GM12865 (cell line): ENCODE results near the gene CCR9.

Experiments used
- DNase-seq: peaks from one replicate; pipeline ENCODE4 v3.0.0; 2010; ENCODE audit warnings: low read depth
- H3K4me3 ChIP-seq: 2 replicates; pipeline ENCODE4 v1.5.1; 2011; ENCODE audit warnings: mild to moderate bottlenecking, low read depth, low read length, control low read depth
- TF ChIP-seq, protein P1 (sequence below): IDR thresholded peaks from 2 replicates; pipeline ENCODE4 v1.5.1; 2011; ENCODE audit warnings: low read length, control low read depth, low read depth, inconsistent platforms; ENCODE audit not compliant: insufficient read depth; ENCODE audit errors: missing control alignments

CCR9 gene

DNA sequence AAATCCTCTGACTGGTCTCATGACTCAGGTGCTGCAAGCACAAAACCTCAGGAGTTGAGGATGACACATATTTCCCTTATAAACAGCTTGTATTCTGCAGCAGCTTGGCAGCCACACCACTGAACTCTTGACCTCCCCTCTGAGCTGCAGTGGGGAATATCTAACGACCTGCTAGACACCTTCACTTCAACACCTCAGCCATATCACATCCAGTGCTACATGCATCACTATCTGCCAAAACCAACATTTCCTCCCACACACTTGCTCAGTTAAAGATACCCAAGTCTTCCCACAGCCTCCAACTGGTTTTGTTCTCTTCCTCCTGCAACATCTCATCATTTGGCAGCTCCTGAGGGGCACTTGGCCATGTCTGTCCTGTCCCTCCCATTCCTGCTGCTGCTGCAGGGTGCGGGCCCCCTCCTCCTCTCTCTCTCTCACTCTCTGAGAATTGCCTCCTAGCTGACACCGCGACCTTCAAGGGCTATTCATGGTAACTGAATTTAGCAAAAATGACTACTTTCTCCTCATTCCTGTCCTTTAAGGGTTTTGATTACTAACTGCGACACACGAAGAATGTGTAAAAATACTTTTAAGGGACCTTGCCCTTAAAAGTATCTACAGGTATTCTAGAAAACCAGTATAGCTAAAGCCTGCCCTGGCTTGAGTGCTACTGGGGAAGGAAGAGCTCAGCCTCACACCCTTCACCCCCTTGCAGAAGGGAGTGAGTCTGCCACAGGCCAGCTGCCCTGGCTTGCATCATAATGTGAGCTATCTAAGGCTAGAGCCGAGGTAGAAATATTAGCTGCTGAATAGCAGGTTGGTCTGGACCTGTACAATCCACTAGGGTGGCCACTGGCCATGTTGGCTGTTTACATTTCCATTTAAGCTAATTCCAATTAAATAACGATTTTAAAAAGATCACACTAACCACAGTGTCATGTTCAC lies 5.0 kb upstream of the CCR9 start:
- TF ChIP-seq, protein P1, sequence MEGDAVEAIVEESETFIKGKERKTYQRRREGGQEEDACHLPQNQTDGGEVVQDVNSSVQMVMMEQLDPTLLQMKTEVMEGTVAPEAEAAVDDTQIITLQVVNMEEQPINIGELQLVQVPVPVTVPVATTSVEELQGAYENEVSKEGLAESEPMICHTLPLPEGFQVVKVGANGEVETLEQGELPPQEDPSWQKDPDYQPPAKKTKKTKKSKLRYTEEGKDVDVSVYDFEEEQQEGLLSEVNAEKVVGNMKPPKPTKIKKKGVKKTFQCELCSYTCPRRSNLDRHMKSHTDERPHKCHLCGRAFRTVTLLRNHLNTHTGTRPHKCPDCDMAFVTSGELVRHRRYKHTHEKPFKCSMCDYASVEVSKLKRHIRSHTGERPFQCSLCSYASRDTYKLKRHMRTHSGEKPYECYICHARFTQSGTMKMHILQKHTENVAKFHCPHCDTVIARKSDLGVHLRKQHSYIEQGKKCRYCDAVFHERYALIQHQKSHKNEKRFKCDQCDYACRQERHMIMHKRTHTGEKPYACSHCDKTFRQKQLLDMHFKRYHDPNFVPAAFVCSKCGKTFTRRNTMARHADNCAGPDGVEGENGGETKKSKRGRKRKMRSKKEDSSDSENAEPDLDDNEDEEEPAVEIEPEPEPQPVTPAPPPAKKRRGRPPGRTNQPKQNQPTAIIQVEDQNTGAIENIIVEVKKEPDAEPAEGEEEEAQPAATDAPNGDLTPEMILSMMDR = no peak
- no peak overlapping the region for H3K4me3 ChIP-seq
- DNase-seq = peak; percentile 78

DNA sequence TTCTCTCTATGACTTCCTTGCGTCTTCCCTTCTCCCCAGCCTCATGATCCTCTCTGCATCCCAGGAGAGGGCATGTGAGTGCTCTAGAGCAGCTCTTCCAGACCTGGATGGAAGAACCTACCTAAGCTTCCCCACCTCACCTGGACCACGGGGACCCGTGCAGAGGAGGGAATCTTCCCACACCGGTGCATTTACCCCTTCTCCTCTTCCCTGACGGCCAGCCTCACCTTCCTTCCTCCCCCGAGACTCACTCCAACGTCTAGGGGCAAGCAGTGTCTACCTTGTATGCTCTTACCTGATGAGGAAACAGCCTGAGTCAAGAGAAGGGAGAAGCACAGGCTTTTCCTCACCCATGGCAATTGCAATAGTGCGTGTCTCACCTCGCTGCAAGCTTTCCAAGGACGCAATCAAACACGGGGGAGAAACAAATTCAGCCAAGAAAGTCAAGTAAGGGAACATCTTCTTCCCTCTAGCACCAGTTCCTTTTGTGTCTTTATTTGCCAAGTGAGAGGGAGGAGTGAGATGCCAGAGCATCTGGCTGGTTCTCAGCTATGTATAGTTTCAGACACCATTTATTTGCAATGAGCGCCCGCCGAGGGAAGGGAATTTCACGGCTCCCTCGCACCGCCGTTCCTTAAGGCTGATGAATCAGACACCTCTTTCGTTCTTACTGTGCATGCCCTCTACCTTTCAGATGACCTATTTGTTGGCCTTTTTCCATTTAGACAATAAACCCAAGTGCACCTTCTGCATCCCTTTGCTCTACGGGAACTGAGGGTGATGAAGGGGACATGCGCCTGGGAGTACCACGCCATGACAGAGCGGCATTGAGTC lies 1.8 kb upstream of the CCR9 start:
- H3K4me3 ChIP-seq = no peak overlapping the region
- TF ChIP-seq, protein P1 = no peak
- DNase-seq = peak; percentile 73

DNA sequence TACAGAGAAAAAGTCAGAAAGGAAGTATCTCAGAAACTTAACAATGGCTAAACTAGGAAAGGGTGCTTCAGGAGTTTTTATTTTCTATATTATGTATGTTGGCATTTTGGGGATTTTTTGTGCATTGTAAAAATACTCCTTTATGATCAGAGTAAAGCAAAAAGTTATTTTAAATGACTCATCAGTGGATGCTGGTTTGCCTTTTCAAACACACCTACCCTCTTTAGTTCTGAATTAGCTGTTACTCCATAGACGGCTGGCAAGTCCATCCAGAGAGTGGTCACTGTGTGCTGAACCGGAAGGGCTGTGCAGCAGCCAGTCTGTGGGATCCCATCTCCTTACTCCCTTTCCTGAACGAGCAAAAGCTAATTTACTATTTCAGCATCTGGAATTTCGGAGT lies 942 bp downstream of the CCR9 start:
- DNase-seq = no peak
- no peak overlapping the region for H3K4me3 ChIP-seq
- TF ChIP-seq, protein P1 = no peak

DNA sequence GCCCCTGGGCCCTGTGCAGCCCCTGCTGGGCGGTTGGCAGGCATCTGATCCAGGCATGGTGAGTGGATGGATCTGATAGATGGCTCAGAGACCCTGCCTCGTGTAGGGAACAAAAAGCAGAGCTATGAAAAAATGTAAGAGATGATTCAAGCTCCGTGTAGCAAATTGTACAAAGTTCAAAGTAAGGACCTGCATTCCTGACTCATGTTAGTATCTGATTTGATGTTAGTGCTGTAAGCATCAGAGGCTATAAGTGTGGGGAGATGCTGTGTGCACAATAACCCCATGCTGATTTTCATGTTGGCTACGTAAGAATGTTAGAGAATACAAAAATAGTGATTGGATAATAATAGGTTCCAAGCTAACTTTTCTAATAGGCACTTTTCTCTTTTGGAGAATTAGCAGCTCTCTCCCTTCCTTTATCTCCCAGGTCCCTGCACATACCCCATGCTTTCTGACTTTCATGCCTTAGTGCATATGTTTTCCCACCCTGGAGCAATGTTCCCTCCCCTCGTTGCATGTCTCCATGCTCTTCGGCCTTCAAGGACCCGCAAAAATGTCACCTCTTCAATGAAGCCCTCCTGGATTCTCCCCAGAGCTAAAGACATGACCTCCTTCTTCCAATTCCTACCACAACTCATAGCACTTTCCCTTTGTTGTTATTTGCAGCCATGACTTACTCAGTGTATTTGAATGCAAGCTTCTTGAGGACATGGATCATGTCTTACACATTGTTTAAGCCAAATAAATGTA lies 1.6 kb downstream of the CCR9 start:
- TF ChIP-seq, protein P1 = no peak
- H3K4me3 ChIP-seq = no peak overlapping the region
- no peak for DNase-seq

DNA sequence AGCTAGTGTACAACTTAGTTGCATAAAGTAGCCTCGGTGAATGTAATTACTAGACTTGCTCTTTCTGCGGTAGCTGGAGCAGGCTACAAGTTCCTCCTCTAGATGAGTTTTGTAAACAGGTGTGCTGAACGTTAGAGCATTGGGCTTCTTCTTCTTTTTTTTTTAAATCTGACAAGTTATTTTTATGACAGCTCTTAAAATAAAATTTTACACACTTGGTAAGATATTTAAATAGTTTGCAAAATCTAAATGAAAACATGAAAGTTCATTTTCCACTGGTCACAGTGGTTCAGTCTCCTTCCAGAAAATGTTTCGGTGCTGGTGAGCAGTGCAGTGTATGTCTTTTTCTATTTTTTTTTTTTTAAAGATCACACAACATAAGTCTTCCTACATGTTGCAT lies 3.0 kb downstream of the CCR9 start:
- H3K4me3 ChIP-seq = no peak overlapping the region
- DNase-seq = peak; percentile 36
- TF ChIP-seq, protein P1 = no peak

DNA sequence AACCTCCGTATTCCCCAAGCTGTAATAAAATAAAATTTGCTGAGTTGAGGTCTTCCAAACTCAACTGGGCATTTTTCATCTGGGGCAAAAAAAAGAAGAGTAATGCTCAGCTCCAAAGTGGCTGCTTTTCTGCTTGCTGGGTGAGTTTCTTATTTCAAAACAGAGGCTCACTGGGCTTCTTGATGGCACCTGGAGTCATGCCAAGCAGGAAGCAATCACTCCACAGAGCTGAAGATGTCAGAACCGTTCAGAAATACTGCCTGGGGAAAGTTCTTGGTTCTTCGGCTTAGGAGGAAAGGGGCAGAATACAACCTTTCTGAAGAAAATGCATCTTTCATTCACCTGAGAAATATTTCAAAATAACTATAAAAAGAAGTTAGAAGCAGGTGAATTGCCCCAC lies 4.1 kb downstream of the CCR9 start:
- TF ChIP-seq, protein P1 = no peak
- no peak overlapping the region for H3K4me3 ChIP-seq
- DNase-seq = no peak
